GM04504 (cell line): ENCODE measurements around the gene CCDC61.

Source experiments
- DNase-seq: peaks from one replicate; pipeline ENCODE4 v3.0.0-alpha.2; 2012; ENCODE audit warnings: low read depth

CCDC61 gene, protein sequence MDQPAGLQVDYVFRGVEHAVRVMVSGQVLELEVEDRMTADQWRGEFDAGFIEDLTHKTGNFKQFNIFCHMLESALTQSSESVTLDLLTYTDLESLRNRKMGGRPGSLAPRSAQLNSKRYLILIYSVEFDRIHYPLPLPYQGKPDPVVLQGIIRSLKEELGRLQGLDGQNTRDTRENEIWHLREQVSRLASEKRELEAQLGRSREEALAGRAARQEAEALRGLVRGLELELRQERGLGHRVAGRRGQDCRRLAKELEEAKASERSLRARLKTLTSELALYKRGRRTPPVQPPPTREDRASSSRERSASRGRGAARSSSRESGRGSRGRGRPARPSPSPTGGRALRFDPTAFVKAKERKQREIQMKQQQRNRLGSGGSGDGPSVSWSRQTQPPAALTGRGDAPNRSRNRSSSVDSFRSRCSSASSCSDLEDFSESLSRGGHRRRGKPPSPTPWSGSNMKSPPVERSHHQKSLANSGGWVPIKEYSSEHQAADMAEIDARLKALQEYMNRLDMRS

DNA sequence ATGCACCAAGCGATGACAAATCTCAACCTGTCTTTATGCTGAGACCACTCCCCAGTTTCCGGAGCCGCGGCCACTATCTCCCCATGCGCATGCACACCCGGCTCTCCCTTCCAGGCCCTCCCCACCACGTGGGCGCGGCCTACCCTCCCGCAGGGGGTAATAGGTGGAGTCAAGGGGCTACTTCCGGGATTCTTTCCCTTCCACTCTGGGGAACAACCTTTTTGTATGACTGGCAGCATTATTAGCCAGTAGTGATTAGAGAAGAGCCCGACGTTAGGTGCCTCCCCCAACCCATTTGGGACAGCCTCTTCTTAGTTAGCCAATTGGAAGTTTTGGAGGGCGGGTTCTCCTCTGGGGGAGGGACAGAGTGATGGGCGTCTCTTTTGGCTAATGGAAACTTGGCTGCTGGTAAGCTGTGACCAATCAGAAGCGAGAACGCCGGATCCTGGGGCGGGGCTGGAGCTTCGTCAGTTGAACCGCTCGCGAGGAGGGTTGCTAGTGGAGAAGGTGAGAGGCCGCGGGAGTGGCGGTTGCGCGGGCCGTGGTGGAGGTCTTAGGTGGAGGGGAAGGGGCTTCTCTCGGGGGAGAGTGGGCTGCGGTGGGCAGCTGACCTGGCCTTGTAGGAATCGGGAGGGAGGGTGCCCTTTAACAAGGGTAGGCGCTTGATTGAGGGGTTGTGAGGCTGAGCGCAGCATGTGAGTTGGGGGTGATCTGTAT is at the start of gene CCDC61:
CCDC61 (plus strand) TSS at position 470 of the 717 bp plus-strand sequence. CDS start 7,552 bp downstream, outside the sequence.
- DNase-seq = peak; percentile 100

DNA sequence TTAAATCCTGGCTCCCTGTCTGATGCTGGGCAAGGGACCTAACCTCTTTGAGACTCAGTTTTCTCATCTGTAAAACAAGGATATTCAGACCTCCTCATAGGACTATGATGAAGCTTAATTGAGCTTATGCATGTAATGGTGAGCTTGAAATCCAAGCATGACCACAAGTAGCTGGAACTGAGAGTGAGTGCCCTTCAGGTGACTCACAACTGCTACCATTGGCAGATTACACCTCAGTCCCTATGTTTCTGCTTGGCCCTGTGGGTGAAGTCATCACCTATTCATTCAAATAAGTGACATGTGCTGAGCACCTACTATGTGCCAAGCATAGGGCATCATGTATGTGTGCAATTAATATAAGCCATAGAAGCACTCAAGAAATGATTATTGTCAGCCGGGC is 47.3 kb upstream of the CCDC61 start:
- DNase-seq = no peak

DNA sequence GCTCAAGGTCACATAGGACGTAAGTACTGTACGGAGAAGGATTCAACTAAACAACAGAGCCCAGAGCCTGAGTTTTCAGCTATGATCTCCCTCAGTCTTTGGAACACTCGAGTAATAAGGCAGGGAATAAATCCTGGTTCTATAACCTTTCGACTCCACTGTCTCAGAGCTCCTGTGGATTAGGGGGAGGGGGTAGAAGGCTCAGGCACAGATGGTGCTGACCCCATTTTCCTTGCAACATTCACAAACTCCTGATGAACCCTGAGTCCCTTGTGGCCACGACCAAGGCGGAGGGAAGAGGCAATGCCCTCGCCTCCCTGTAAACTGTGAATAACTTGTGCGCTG is 43.0 kb upstream of the CCDC61 start:
- DNase-seq = no peak

DNA sequence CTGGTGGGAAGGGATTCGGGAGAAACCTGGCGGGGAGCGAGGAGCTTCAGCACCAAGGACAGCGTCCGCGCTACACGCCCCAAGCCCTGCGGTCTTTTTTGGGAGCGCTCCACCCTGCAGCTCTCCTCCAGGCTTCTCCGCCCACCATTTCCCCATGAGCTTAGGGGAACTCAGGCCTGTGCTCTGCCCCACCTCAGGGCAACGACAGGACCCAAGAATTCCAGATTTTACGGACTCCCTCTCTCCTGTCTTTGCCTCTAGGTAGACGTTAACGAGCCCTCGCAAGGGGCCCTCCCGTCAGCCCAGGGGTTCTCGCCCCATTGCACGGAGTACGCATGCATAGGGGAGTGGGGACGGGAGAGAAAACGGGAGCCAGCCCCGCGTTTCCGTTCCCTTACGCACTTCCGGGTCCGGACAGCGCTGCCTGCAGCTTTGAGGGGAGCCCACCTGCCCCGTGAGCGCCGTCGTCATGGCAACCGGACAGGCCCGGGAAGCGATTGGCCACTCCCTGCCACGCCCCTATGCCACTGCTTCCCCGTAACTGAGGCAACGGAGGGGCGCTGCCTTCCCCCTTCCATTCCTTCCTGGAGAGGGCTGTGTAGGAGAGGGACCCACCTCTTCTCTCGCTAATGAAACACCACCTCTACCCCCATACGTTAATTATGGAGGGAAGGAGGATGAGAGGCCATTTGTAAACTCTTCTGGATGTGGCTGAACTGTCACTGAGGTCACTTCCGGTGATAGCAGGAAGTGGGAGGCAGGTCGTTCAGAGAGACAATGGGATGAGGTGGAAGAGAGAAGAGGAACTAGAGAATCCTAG is 42.4 kb upstream of the CCDC61 start:
- DNase-seq = peak; percentile 15

DNA sequence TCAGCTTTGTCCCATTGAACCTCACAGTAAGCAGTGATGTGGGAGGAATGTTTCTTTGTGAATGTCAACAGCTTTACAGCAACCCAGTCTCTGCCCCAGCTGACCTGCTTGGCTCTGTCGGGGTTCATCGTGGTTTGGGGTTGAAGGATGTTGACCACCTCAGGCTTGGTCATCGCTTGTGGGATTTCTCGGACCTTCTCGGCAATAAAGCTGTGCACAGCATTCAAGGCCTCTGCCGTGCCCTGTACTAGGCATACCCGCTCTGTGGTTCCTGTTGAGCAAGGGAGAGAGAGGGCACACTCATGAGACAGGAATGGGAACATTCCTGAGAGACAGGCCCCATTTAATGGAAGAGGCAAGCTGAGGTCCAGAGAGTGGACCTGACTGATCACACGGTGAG is 41.6 kb upstream of the CCDC61 start:
- DNase-seq = no peak

DNA sequence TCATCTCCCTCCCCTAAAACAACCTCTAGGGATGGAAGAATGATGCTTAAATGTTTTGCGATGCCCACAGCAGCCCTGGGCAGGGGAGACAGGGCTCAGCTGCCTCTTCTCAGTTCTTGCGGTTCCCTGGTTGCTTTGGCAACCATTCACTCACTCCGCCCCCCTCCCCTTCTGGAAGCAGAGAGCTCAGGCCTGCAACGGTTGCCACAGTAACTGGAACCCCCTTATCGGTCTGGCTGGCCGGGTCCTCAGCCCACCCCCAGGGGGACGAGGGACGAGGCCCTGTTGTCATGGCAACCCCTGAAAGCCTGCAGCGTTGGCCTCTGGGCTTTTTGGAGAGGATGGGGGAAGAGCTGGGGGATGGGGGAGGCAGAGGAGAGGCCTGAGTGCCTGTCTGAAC is 41.1 kb upstream of the CCDC61 start:
- no peak for DNase-seq

DNA sequence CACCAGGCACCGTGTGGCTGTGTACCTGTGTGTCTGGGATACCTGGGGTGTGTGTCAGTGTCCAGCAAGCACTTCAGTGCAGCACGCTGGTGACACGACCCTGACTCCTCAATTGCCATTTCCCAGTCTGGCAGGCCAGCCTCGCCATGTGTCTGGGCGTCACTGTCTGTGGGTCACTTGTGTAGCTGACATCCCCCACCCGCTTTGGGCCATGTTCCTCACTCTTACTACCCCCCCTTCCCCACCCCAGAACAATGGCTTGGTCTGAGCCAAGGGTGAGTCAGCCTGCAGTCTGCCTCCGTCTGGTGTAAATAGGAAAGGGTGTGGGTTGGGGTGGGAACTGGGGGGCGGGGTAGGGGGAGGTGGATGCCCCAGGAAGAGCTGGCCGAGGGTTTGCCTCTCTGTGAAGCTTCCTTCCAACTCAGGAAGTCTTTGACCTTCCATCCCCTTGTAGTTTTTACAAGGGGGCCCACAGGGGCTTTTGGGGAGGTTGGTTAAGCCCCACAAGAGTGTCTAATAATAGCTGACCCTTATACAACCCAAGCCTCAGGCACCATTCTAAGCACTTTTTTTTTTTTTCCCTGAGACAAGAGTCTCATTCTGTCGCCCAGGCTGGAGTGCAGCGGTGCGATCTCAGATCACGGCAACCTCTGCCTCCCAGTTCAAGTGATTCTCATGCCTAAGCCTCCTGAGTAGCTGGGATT is 39.2 kb upstream of the CCDC61 start:
- DNase-seq = no peak

DNA sequence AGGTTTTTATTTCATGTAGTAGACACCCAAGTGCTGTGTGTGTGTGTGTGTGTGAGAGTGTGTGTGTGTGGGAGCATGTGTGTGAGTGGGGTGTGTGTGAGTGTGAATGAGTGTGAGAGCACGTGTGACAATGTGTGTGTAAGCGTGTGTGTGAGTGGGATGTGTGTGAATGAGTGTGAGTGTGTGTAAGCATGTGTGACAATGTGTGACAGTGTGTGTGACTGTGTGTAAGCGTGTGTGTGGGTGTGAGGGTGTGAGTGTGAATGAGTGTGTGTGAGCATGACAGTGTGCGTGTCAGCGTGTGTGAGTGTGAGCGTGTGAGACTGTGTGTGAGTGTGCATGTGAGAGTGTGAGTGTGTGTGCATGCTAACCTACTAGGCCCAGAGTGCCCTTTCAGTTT is 36.9 kb upstream of the CCDC61 start:
- no peak for DNase-seq

DNA sequence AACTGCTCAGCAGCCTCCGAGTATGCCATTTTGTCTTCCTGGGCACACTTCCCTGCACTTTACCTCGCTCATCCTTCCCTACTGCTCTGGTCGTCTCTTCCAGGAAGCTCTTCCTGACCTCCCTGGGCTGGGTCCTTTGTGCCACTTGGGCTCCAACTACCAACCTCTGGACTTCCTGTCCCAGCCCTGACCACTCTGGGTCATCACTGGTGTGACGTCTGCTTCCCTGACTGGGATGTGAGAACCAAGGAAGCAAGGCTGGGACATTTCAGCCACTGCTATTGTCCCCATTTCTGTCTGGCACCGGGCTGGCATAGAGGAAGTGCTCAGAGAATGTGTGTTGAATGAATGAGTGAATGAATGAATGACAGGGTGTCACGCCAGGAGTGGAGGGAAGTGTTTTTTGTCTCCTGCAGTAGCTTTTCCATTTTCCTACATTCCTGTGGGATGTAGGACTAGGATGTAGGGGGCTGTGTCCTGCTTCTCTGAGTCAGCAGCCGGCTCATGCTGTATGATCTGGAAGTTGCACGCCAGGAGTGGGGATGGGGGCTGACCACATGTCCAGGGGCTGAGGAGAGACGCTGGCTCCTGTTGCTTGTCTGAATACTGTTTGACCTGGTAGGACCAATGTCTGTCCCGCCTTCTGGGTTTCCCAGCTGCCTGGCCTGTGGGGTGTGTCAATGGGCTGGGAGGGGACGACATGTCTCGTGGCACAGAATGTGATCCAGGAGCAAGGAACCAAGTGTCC is 36.3 kb upstream of the CCDC61 start:
- no peak for DNase-seq

DNA sequence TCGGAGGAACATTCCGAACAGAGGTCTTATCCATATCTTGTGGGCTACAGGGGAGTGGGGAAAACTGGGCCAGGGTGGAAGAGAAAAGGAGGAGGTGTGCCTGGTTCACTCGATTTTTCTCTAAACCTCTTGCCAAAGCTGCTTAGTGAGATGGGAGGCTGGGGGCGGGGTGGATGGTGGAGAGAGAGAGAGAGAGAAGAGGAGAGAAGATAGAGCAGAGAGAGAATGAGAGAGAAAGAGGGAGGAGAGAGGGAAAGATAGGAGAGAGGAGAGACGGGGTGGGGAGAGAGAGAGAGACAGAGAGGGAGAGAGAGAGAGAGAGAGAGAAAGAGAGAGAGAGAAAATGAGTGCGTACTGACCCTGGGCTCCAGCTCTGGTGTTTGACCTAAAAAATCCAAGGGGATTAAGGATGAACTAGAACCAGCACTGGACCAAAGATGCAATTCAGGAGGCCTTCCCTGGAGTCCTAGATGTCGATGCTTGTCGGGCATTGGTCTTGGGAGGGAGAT is 35.7 kb upstream of the CCDC61 start:
- no peak for DNase-seq

DNA sequence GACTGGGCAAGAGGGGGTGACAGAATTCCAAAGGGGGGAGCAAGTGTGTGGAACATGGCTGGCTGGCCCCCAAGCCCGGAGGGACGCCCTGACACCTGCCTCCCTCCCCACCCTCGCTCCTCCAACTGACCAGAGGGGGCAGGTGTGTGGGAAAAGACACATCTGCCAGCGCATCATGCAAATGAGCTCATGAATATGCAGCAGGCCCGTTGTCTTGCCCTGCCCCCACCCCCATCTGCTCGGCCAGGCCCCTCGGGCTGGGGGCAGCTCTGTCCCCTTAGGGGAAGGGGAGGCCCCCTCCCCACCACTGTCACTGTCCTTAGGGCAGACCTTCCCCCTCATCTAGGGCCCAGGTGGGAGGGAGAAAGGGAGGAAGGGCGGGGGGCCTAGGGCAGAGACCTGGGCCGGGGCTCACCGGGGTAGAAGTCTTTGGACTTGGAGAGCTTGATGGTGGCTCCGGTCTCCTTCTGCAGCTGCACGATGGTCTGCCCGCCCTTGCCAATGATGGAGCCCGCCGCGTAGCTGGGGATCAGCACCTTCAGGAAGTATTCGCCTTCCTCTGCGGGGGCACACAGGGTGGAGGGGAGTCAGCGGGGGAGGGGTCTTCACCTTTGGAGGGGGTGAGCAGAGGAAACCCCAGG is 34.6 kb upstream of the CCDC61 start:
- DNase-seq = no peak

DNA sequence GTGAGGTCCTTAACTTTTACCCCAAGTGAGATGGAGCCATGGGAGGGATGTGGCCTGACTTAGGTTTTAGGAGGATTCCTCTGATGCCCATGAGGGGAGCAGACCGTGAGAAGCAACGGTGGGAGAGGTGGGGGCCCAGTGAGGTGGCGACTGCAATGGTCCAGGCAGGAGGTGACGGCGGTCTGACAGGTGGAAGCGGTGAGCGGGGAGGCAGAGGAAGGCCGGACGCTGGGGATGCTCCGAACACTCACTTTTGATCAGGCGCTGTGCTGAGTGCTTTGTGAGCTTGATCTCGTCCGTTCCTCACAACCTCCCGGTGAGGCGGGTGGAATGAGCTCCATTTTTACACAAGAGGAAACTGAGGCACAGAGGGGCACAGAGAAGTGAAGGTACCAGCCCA is 33.2 kb upstream of the CCDC61 start:
- DNase-seq = no peak

DNA sequence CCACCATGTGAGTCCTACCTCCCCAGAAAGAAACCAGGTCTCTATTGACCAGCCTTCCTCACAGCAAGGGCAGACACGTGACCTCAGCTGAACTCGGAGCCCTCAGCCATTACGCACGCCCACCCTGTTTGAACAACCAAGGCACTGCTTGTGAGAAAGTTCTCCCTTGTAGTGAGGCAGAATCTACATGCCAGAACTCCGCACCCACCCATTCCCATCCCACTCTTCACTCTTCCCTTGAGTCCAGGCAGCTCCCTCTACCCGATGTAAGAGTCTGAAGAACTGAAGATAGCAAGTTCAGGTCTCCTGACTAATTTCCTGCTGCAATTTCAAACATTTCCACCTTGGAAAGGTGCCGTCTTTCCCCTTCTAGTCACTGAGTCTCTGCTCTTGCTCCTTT is 28.0 kb upstream of the CCDC61 start:
- DNase-seq = no peak

DNA sequence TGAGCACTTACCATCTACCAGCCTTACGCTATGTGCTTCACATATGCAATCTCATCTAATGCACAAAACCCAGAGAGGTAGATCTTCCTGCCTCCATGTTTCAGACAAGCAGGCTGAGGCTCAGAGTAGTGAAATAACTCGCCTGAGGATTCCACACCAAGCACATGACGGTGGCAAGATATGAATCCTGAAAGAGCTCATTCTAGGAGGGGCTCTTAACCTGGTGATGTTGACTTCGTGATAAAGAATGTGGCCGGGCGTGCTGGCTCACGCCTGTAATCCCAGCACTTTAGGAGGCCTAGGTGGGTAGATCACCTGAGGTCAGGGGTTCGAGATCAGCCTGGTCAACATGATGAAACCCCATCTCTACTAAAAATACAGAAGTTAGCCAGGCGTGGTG is 26.6 kb upstream of the CCDC61 start:
- no peak for DNase-seq

DNA sequence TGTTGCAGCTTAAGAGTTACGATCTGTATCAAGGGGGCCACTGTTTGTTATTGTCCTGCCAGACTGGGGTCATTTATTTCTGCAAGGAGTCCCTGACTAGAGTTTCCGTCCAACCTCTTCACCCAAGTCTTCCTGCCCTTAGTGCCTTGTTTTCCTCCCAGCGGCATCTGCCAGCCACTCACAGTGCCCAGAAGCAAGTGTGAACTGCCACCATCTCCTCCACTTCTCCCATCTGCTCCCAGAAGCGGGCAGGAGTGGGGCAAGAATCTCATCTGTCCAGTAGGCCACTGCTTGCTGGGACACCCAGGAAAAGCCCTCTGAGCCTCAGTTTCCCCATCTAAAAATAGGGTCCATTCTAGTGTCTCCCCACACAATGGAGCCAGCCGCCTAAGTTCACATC is 25.6 kb upstream of the CCDC61 start:
- DNase-seq = no peak

DNA sequence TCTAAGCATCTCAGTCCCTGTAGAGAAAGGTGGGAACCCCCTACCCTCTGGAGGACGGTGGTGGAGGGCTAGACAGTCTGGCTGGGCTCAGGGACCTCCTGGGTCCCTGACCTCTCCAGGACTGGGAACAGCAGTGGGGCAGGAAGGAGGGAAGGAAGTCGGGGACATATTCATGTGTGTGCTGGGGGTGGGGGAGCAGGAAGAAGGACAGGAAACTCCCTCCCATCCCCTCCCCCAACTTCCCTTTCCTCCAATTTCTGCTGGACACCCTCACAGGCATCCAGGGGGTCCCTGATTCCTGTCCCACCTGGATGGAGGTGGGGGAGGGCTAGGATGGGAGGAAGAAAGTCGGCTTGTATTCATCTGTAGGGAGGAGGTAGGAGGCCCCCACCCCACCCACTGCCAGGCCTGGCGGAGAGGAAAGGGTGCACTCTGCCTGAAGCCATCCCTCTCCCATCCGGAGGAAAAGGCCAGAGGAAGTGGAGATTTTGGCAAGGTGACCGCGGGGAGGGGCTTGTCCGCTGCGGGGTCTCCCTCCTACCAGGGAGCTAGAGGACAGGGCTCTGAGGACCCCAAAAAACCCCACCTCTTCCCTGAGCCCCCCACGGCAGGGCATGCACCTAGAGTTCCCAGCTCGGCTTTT is 23.9 kb upstream of the CCDC61 start:
- DNase-seq = no peak

DNA sequence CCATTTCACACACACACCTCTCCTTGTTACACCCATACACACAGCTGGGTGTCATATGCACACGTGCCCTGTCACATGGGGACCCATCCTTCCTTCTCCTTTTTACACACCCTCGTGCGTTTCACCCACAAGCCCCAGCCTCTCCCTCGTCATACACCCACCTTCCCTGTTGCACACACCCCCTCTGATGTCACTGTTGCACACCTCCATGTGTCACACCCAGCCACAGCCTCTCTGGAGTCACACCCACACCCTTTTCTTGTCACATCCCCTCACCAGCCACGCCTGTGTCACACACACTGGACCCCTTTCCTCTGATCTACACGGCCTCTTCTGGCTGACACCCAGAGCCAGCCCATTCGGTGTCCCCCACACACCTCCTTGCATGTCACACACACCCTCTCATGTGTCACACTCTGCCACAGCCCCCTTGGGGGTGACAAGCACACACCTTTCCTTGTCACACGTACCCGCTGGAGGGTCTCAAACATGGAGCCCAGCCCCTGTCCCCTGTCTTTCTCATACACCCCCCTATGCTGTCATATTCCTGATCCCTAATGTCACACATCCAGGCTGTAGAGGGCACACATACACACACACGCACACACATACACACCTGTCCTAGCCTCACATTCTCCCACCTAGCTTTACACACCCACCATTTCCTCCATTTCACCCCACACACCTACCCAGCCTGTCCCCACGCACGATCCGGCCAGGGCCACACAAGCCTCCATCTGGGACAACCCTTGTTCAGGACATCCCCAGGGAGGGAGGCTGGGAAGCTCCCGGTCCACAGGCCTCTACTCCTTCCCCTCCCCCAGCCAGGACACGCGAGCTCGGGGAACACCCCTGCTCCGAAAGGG is 23.0 kb upstream of the CCDC61 start:
- DNase-seq = no peak

DNA sequence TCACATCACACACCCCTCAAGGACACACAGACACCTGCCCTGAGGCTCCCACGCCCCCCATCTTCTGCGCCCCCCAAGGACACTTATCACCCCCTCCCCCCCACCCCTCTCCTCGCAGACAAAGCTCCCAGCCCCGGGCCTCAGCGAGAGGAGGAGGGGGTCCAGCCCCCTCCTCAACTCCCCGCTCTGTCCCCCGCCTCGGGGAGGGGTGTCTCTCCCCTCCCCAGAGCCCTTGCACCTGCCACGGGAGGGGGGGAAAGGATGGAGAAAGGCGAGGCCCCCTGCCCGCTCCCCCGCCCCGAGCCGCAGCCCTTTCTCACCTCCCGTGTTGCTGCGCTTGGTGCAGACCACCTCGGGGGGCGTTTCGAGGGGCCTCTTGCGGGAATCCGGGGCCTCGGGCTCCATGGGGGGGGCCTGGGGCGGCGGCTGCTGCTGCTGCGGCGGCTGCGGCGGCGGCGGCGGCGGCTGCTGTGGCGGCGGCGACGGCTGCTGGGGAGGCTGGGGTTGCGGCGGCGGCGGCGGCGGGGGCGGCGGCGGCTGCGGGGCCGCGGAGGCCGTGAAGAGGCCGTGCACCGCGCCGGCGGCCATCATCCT is 22.2 kb upstream of the CCDC61 start:
- DNase-seq = no peak
